ENCODE measurements around the gene PIM3.
A peak's percentile ranks its signal among the peaks of the same experiment; 100 is the strongest.

Gene PIM3

DNA sequence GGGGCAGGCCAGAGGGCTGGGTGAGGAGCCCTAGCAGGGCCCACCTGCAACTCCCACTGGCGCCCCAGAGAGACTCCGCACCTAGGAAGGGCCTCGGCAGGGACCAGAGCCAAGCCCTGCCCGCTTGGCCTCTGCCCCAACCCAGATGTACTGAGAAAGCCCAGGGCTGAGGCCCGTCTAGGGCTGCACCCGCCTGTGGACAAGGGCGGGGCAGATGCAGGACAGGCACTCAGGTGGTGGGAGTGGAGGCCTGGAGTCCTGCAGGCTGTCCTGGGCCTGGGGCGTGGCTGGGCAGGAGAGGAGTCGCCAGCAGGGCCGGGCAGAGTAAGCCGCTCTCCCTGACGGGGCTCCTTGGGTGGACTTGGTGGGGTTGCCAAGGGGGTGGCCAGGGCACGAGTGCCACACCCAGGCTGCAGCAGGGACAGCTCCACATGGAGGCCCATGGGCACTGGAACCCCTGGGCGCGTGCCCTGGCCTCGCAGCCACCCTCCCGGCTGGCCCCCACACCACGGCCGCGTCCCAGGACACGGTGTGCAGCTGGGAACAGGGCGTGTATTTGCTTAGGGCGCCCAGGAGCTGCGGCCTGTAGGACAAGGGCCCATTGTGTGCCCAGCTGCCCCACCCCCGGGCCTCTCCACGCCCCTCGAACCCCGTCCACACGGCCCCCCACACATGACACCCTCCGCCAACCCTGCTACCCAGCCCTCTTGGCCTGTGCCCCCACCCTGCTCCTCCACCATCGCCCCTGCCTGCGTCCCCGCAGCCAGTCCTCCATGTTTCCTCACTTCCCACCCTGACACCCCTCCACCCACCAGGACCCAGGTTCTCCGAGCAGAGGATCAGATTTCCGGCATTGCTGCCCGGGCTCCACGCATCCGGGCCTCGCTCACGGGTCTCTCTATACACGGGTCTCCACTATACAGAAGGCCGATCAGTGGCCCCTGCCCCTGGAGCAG lies 11.3 kb upstream of the PIM3 start:
- H4K8ac ChIP-seq (ENCODE audit: low read length), result peak overlapping the region; percentile 19
- no peak overlapping the region for H3K4me2 ChIP-seq (ENCODE audit: low read length, poor library complexity, severe bottlenecking)
- 94% methylated on average over 42 of the region's 42 CpGs for WGBS
- H2AK5ac ChIP-seq (ENCODE audit: low read length, severe bottlenecking), result no peak overlapping the region
- H4K91ac ChIP-seq (ENCODE audit: low read length), result peak overlapping the region; percentile 35
- peak overlapping the region; percentile 44 for H2BK15ac ChIP-seq (ENCODE audit: low read depth, poor library complexity, severe bottlenecking)
- H3K4me3 ChIP-seq (ENCODE audit: insufficient read depth in 1 of 2, low read depth in 1 of 2, low read length in 2 of 2), result no peak overlapping the region
- H3K4ac ChIP-seq (ENCODE audit: low read depth in 1 of 2, low read length in 2 of 2), result peak overlapping the region; percentile 17 to 64
- no peak overlapping the region for H2AFZ ChIP-seq (ENCODE audit: low read depth, low read length)
- H3K14ac ChIP-seq (ENCODE audit: low read length in 2 of 2), result peak overlapping the region in 1 of 2 experiments; percentile 28
- H3K4me1 ChIP-seq (ENCODE audit: control insufficient read depth, insufficient read depth, low read depth, low read length), result peaks cover 43% of the 10 kb centered on the region
- no peak overlapping the region for H3K18ac ChIP-seq (ENCODE audit: low read depth in 1 of 2, low read length in 2 of 2)
- no peak overlapping the region for H2BK12ac ChIP-seq (ENCODE audit: low read length in 2 of 2)
- H2BK120ac ChIP-seq (ENCODE audit: low read depth, low read length), result no peak overlapping the region
- H3K23ac ChIP-seq (ENCODE audit: low read length in 2 of 2), result no peak overlapping the region
- H3K27me3 ChIP-seq (ENCODE audit: control insufficient read depth in 1 of 2, insufficient read depth in 1 of 2, low read length in 2 of 2), result no peaks in the 10 kb centered on the region
- no peak for DNase-seq
- H3K9ac ChIP-seq (ENCODE audit: low read length), result no peak overlapping the region
- H3K9me3 ChIP-seq (ENCODE audit: control insufficient read depth, low read length), result no peaks in the 10 kb centered on the region
- no peaks in the 10 kb centered on the region for H3K79me1 ChIP-seq (replicated peaks; ENCODE audit: low read length, poor library complexity, severe bottlenecking)
- H3K36me3 ChIP-seq (ENCODE audit: control insufficient read depth in 1 of 2, insufficient read depth in 2 of 2, low read depth in 1 of 2, low read length in 2 of 2), result no peaks in the 10 kb centered on the region
- no peak overlapping the region for H3K27ac ChIP-seq (ENCODE audit: low read length, poor library complexity, severe bottlenecking)
- H2BK5ac ChIP-seq (ENCODE audit: low read depth, low read length, poor library complexity, severe bottlenecking), result no peak overlapping the region

DNA sequence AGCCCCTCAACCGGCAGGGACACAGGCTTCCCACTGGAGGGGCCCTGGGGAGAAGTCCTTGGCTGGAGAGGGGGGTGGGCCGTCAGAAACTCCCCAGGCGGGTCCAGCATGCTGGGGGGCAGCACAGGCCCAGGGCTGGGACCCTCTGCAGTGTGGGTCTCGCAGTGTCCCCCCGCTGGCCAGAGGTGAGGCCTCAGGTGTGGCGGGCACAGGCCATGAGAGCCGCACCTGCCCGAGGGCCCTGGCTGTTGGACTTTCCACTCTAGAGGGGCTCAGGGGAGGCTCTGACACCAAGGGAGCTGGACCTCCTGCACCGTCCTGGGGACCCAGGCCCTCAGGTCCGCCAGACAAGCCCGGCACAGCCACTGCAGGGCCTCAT lies 10.7 kb upstream of the PIM3 start:
- no peak for DNase-seq
- no peaks in the 10 kb centered on the region for H3K9me3 ChIP-seq (ENCODE audit: control insufficient read depth, low read length)
- no peak overlapping the region for H3K9ac ChIP-seq (ENCODE audit: low read length)
- 86% methylated on average over 10 of the region's 11 CpGs for WGBS
- no peak overlapping the region for H3K18ac ChIP-seq (ENCODE audit: low read depth in 1 of 2, low read length in 2 of 2)
- no peaks in the 10 kb centered on the region for H3K79me1 ChIP-seq (replicated peaks; ENCODE audit: low read length, poor library complexity, severe bottlenecking)
- no peak overlapping the region for H3K4ac ChIP-seq (ENCODE audit: low read depth in 1 of 2, low read length in 2 of 2)
- H2BK15ac ChIP-seq (ENCODE audit: low read depth, poor library complexity, severe bottlenecking), result peak overlapping the region; percentile 50
- peak overlapping the region; percentile 53 for H2AK5ac ChIP-seq (ENCODE audit: low read length, severe bottlenecking)
- H3K4me1 ChIP-seq (ENCODE audit: control insufficient read depth, insufficient read depth, low read depth, low read length), result peaks cover 49% of the 10 kb centered on the region
- H4K91ac ChIP-seq (ENCODE audit: low read length), result no peak overlapping the region
- H3K4me3 ChIP-seq (ENCODE audit: insufficient read depth in 1 of 2, low read depth in 1 of 2, low read length in 2 of 2), result no peak overlapping the region
- H2BK120ac ChIP-seq (ENCODE audit: low read depth, low read length), result no peak overlapping the region
- H3K14ac ChIP-seq (ENCODE audit: low read length in 2 of 2), result no peak overlapping the region
- no peak overlapping the region for H4K8ac ChIP-seq (ENCODE audit: low read length)
- H3K23ac ChIP-seq (ENCODE audit: low read length in 2 of 2), result no peak overlapping the region
- H2BK12ac ChIP-seq (ENCODE audit: low read length in 2 of 2), result no peak overlapping the region
- H3K4me2 ChIP-seq (ENCODE audit: low read length, poor library complexity, severe bottlenecking), result no peak overlapping the region
- no peak overlapping the region for H2AFZ ChIP-seq (ENCODE audit: low read depth, low read length)
- H3K36me3 ChIP-seq (ENCODE audit: control insufficient read depth in 1 of 2, insufficient read depth in 2 of 2, low read depth in 1 of 2, low read length in 2 of 2), result no peaks in the 10 kb centered on the region
- no peaks in the 10 kb centered on the region for H3K27me3 ChIP-seq (ENCODE audit: control insufficient read depth in 1 of 2, insufficient read depth in 1 of 2, low read length in 2 of 2)
- no peak overlapping the region for H3K27ac ChIP-seq (ENCODE audit: low read length, poor library complexity, severe bottlenecking)
- no peak overlapping the region for H2BK5ac ChIP-seq (ENCODE audit: low read depth, low read length, poor library complexity, severe bottlenecking)

DNA sequence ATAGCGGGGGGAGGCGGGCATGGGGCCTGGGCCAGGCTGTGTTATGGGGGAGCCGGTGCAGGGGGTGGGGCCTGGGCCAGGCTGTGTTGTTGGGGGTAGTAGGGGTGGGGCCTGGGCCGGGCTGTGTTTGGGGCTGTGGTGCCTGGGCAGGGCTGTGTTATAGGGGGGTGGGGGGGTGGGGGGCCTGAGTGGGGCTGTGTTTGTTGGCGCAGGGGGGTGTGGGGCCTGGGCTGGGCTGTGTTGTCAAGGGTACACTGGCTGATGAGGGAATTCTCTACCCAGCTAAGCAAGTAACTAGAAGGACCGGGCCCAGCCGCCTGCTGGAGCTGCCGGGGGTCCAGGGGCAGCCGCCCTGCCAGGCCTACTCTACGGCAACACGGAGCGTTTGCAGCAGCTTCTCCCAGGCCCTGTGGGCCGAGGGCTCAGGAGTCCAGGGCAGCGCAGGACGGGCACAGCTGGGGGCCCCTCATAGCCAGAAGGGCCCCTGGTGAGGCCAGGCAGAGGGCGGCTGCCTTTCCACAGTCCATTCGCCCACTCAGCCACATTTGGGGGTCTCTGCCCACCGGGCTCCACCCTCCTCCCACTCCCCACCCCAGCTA lies 10.1 kb upstream of the PIM3 start:
- 82% methylated on average over 11 of the region's 18 CpGs for WGBS
- H3K18ac ChIP-seq (ENCODE audit: low read depth in 1 of 2, low read length in 2 of 2), result no peak overlapping the region
- peak overlapping the region; percentile 97 for H4K91ac ChIP-seq (ENCODE audit: low read length)

DNA sequence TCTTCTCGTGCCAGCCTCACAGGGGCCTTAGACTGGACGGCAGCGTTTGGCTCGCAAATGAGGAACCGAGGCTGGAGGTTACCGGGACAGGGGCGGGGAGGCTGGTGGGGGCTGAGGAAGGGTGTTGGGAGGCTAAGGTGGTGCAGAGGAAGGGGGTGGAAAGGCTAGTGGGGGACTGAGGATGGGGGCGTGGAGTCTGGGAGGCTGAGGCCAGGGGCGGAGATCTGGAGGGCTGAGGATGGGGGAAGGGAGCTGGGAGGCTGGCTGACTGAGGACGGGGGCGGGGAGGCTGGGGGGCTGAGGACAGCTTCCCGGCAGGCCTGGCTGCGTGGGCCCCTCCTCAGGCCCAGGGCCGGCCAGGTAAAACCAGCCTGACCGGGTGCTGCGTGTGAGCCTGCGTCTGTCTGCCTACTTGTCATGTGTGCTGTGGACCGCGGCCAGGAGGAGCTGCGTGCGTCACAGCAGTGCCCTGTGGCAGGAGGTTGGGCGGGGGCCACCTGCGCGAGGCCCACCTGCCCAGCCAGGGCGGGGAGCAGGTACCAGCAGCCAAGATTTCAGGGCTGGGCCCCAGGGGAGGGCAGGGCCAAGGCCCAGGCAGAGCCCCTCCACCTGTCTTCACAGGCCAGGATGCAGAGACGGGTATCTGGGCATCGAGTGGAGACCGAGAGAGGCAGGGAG lies 9.4 kb upstream of the PIM3 start:
- H2BK120ac ChIP-seq (ENCODE audit: low read depth, low read length), result peak overlapping the region; percentile 74
- H3K27me3 ChIP-seq (ENCODE audit: control insufficient read depth in 1 of 2, insufficient read depth in 1 of 2, low read length in 2 of 2), result no peaks in the 10 kb centered on the region
- H3K4me2 ChIP-seq (ENCODE audit: low read length, poor library complexity, severe bottlenecking), result no peak overlapping the region
- peaks cover 52% of the 10 kb centered on the region for H3K4me1 ChIP-seq (ENCODE audit: control insufficient read depth, insufficient read depth, low read depth, low read length)
- no peak overlapping the region for H2BK5ac ChIP-seq (ENCODE audit: low read depth, low read length, poor library complexity, severe bottlenecking)
- H3K9me3 ChIP-seq (ENCODE audit: control insufficient read depth, low read length), result no peaks in the 10 kb centered on the region
- H3K18ac ChIP-seq (ENCODE audit: low read depth in 1 of 2, low read length in 2 of 2), result peak overlapping the region; percentile 22 to 40
- WGBS, result 89% methylated on average over 28 of the region's 28 CpGs
- H3K36me3 ChIP-seq (ENCODE audit: control insufficient read depth in 1 of 2, insufficient read depth in 2 of 2, low read depth in 1 of 2, low read length in 2 of 2), result no peaks in the 10 kb centered on the region
- H2BK15ac ChIP-seq (ENCODE audit: low read depth, poor library complexity, severe bottlenecking), result peak overlapping the region; percentile 93
- DNase-seq, result no peak
- peak overlapping the region; percentile 6 to 83 for H3K4ac ChIP-seq (ENCODE audit: low read depth in 1 of 2, low read length in 2 of 2)
- H2AK5ac ChIP-seq (ENCODE audit: low read length, severe bottlenecking), result peak overlapping the region; percentile 95
- no peak overlapping the region for H3K23ac ChIP-seq (ENCODE audit: low read length in 2 of 2)
- H2BK12ac ChIP-seq (ENCODE audit: low read length in 2 of 2), result peak overlapping the region; percentile 55 to 76
- no peak overlapping the region for H3K4me3 ChIP-seq (ENCODE audit: insufficient read depth in 1 of 2, low read depth in 1 of 2, low read length in 2 of 2)
- H3K14ac ChIP-seq (ENCODE audit: low read length in 2 of 2), result peak overlapping the region in 1 of 2 experiments; percentile 12
- H4K8ac ChIP-seq (ENCODE audit: low read length), result peak overlapping the region; percentile 76
- H3K79me1 ChIP-seq (replicated peaks; ENCODE audit: low read length, poor library complexity, severe bottlenecking), result no peaks in the 10 kb centered on the region
- H3K9ac ChIP-seq (ENCODE audit: low read length), result no peak overlapping the region
- no peak overlapping the region for H3K27ac ChIP-seq (ENCODE audit: low read length, poor library complexity, severe bottlenecking)
- H4K91ac ChIP-seq (ENCODE audit: low read length), result peak overlapping the region; percentile 97
- no peak overlapping the region for H2AFZ ChIP-seq (ENCODE audit: low read depth, low read length)

More for the DNA sequence above, 10.1 kb upstream of the PIM3 start:
- Histone ChIP-seq H3K4me1 (ENCODE audit: control insufficient read depth, insufficient read depth, low read depth, low read length) (peaks cover 52% of the 10 kb centered on the region), H3K4me2 (ENCODE audit: low read length, poor library complexity, severe bottlenecking) (no peak overlapping the region), H3K9me3 (ENCODE audit: control insufficient read depth, low read length) (no peaks in the 10 kb centered on the region), H3K79me1 (replicated peaks; ENCODE audit: low read length, poor library complexity, severe bottlenecking) (no peaks in the 10 kb centered on the region), H3K4me3 (ENCODE audit: insufficient read depth in 1 of 2, low read depth in 1 of 2, low read length in 2 of 2) (no peak overlapping the region), H3K14ac (ENCODE audit: low read length in 2 of 2) (no peak overlapping the region), H3K27ac (ENCODE audit: low read length, poor library complexity, severe bottlenecking) (no peak overlapping the region), H2AK5ac (ENCODE audit: low read length, severe bottlenecking) (peak overlapping the region; percentile 15), H2BK5ac (ENCODE audit: low read depth, low read length, poor library complexity, severe bottlenecking) (no peak overlapping the region), H3K36me3 (ENCODE audit: control insufficient read depth in 1 of 2, insufficient read depth in 2 of 2, low read depth in 1 of 2, low read length in 2 of 2) (no peaks in the 10 kb centered on the region), H3K4ac (ENCODE audit: low read depth in 1 of 2, low read length in 2 of 2) (peak overlapping the region in 1 of 2 experiments; percentile 20), H4K8ac (ENCODE audit: low read length) (no peak overlapping the region), H2BK120ac (ENCODE audit: low read depth, low read length) (peak overlapping the region; percentile 22), H3K27me3 (ENCODE audit: control insufficient read depth in 1 of 2, insufficient read depth in 1 of 2, low read length in 2 of 2) (no peaks in the 10 kb centered on the region), H2BK12ac (ENCODE audit: low read length in 2 of 2) (peak overlapping the region in 1 of 2 experiments; percentile 12), H2BK15ac (ENCODE audit: low read depth, poor library complexity, severe bottlenecking) (peak overlapping the region; percentile 44), H3K23ac (ENCODE audit: low read length in 2 of 2) (no peak overlapping the region), H2AFZ (ENCODE audit: low read depth, low read length) (no peak overlapping the region), H3K9ac (ENCODE audit: low read length) (no peak overlapping the region)
- no peak for DNase-seq

All from mesenchymal stem cell (in vitro differentiated cells and primary cell).